ENCODE results near the gene TEKT5. TPM values are rescaled to one million over a fixed set of nuclear protein-coding genes. Genes with fewer than 3 reads are reported as not detected.

The TEKT5 gene
- total RNA-seq, 1 donor from 2014 or later, result not detected

- Mint-ChIP-seq H3K27ac (ENCODE audit: unreplicated experiment) (no peak overlapping the region), H3K27me3 (ENCODE audit: unreplicated experiment) (peaks cover 19% of the 10 kb centered on the region), H3K4me3 (ENCODE audit: unreplicated experiment) (no peak overlapping the region), H3K36me3 (ENCODE audit: unreplicated experiment) (no peaks in the 10 kb centered on the region), H3K9me3 (ENCODE audit: unreplicated experiment) (no peaks in the 10 kb centered on the region), H3K4me1 (ENCODE audit: unreplicated experiment) (peaks cover 3% of the 10 kb centered on the region)
- DNase-seq (ENCODE audit: extremely low spot score, unreplicated experiment), result no peak
- TF ChIP-seq CTCF (IDR thresholded peaks at IDR 0.05), result no peak
These were observed 76.0 kb downstream of the TEKT5 start for GRCh38 chr16:10618710-10619209.

GRCh38 chr16:10617662-10618420, 76.9 kb downstream of the TEKT5 start:
- Mint-ChIP-seq H3K36me3 (ENCODE audit: unreplicated experiment) (no peaks in the 10 kb centered on the region), H3K9me3 (ENCODE audit: unreplicated experiment) (no peaks in the 10 kb centered on the region), H3K4me1 (ENCODE audit: unreplicated experiment) (peaks cover 3% of the 10 kb centered on the region), H3K27ac (ENCODE audit: unreplicated experiment) (no peak overlapping the region), H3K4me3 (ENCODE audit: unreplicated experiment) (no peak overlapping the region), H3K27me3 (ENCODE audit: unreplicated experiment) (peaks cover 19% of the 10 kb centered on the region)
- DNase-seq (ENCODE audit: extremely low spot score, unreplicated experiment), result no peak
- no peak for TF ChIP-seq CTCF (IDR thresholded peaks at IDR 0.05)

GRCh38 chr16:10616756-10617640, 77.7 kb downstream of the TEKT5 start:
- no peak for TF ChIP-seq CTCF (IDR thresholded peaks at IDR 0.05)
- Mint-ChIP-seq H3K4me1 (ENCODE audit: unreplicated experiment) (peaks cover 3% of the 10 kb centered on the region), H3K27me3 (ENCODE audit: unreplicated experiment) (peaks cover 19% of the 10 kb centered on the region), H3K4me3 (ENCODE audit: unreplicated experiment) (no peak overlapping the region), H3K27ac (ENCODE audit: unreplicated experiment) (no peak overlapping the region), H3K9me3 (ENCODE audit: unreplicated experiment) (no peaks in the 10 kb centered on the region), H3K36me3 (ENCODE audit: unreplicated experiment) (no peaks in the 10 kb centered on the region)
- DNase-seq (ENCODE audit: extremely low spot score, unreplicated experiment), result no peak

- no peak for TF ChIP-seq CTCF (IDR thresholded peaks at IDR 0.05)
- H3K27me3 Mint-ChIP-seq (ENCODE audit: unreplicated experiment), result peaks cover 19% of the 10 kb centered on the region
- peaks cover 3% of the 10 kb centered on the region for H3K4me1 Mint-ChIP-seq (ENCODE audit: unreplicated experiment)
- no peak for DNase-seq (ENCODE audit: extremely low spot score, unreplicated experiment)
- H3K4me3 Mint-ChIP-seq (ENCODE audit: unreplicated experiment), result no peak overlapping the region
- H3K27ac Mint-ChIP-seq (ENCODE audit: unreplicated experiment), result no peak overlapping the region
- H3K36me3 Mint-ChIP-seq (ENCODE audit: unreplicated experiment), result no peaks in the 10 kb centered on the region
- H3K9me3 Mint-ChIP-seq (ENCODE audit: unreplicated experiment), result no peaks in the 10 kb centered on the region
These were observed 78.3 kb downstream of the TEKT5 start for GRCh38 chr16:10616419-10616755.

- H3K9me3 Mint-ChIP-seq (ENCODE audit: unreplicated experiment), result no peaks in the 10 kb centered on the region
- no peak for DNase-seq (ENCODE audit: extremely low spot score, unreplicated experiment)
- no peak for TF ChIP-seq CTCF (IDR thresholded peaks at IDR 0.05)
- peaks cover 3% of the 10 kb centered on the region for H3K4me1 Mint-ChIP-seq (ENCODE audit: unreplicated experiment)
- no peak overlapping the region for H3K27ac Mint-ChIP-seq (ENCODE audit: unreplicated experiment)
- H3K27me3 Mint-ChIP-seq (ENCODE audit: unreplicated experiment), result peaks cover 16% of the 10 kb centered on the region
- H3K36me3 Mint-ChIP-seq (ENCODE audit: unreplicated experiment), result no peaks in the 10 kb centered on the region
- no peak overlapping the region for H3K4me3 Mint-ChIP-seq (ENCODE audit: unreplicated experiment)
These were observed 80.0 kb downstream of the TEKT5 start for GRCh38 chr16:10614685-10615084.

Measured in osteocyte (in vitro differentiated cells).